Mesenchymal stem cell (in vitro differentiated cells and primary cell): Measurements from ENCODE around the gene FAHD2A. TPM values are rescaled to one million over a fixed set of nuclear protein-coding genes. Genes with fewer than 3 reads are reported as not detected.
"Not testable (repeated sequence)": the region's sequence is repeated elsewhere in the genome, so short reads cannot be mapped to it uniquely, and the experiment has no call there.

Experiments
- DNase-seq: peaks from one replicate; pipeline ENCODE4 v3.0.0-alpha.2; 2013
- H2AFZ ChIP-seq: one replicate; pipeline ENCODE4 v1.6.1; 2013; ENCODE audit warnings: low read depth, mild to moderate bottlenecking, control low read depth, inconsistent platforms, low read length, moderate library complexity
- H2AK5ac ChIP-seq: 2 replicates; pipeline ENCODE4 v1.6.1; 2013; ENCODE audit warnings: low read length, moderate library complexity, mild to moderate bottlenecking, inconsistent platforms; ENCODE audit not compliant: severe bottlenecking
- H2BK120ac ChIP-seq: one replicate; pipeline ENCODE4 v1.6.1; 2013; ENCODE audit warnings: low read depth, mild to moderate bottlenecking, inconsistent platforms, low read length, moderate library complexity
- H2BK12ac ChIP-seq, 2 experiments: one replicate each; pipeline ENCODE4 v1.6.1; 2013; ENCODE audit warnings: inconsistent platforms in 2 of 2, low read length in 2 of 2, mild to moderate bottlenecking in 2 of 2, moderate library complexity in 2 of 2, control low read depth in 1 of 2
- H2BK15ac ChIP-seq: one replicate; pipeline ENCODE4 v1.6.1; 2013; ENCODE audit warnings: mild to moderate bottlenecking, low read depth, inconsistent platforms; ENCODE audit not compliant: poor library complexity, severe bottlenecking
- H2BK5ac ChIP-seq: 2 replicates; pipeline ENCODE4 v1.6.1; 2013; ENCODE audit warnings: low read depth, mild to moderate bottlenecking, low read length, control low read depth, inconsistent platforms; ENCODE audit not compliant: poor library complexity, severe bottlenecking
- H3K14ac ChIP-seq, 2 experiments: one replicate each; pipeline ENCODE4 v1.6.1; 2013; ENCODE audit warnings: inconsistent platforms in 2 of 2, low read length in 2 of 2, control low read depth in 1 of 2, mild to moderate bottlenecking in 1 of 2, moderate library complexity in 1 of 2
- H3K18ac ChIP-seq, 2 experiments: one replicate each; pipeline ENCODE4 v1.6.1; 2013; ENCODE audit warnings: inconsistent platforms in 2 of 2, low read length in 2 of 2, control low read depth in 1 of 2, low read depth in 1 of 2, mild to moderate bottlenecking in 1 of 2
- H3K23ac ChIP-seq, 2 experiments: one replicate each; pipeline ENCODE4 v1.6.1; 2013; ENCODE audit warnings: inconsistent platforms in 2 of 2, low read length in 2 of 2, mild to moderate bottlenecking in 2 of 2, moderate library complexity in 2 of 2, control low read depth in 1 of 2
- H3K27ac ChIP-seq: 2 replicates; pipeline ENCODE4 v1.5.1; 2013; ENCODE audit warnings: mild to moderate bottlenecking, moderate library complexity, low read length, control low read depth, inconsistent platforms; ENCODE audit not compliant: poor library complexity, severe bottlenecking
- H3K27me3 ChIP-seq, 2 experiments: 2 replicates each; pipeline versions ENCODE4 v1.6.1 to v1.7.0; 2013; ENCODE audit warnings: low read length in 2 of 2, mild to moderate bottlenecking in 2 of 2, moderate library complexity in 2 of 2, control low read depth in 1 of 2, inconsistent platforms in 1 of 2; ENCODE audit not compliant: control insufficient read depth in 1 of 2, insufficient read depth in 1 of 2
- H3K36me3 ChIP-seq, 2 experiments: 2 replicates each; pipeline versions ENCODE4 v1.6.1 to v1.7.0; 2013; ENCODE audit warnings: low read length in 2 of 2, control low read depth in 1 of 2, inconsistent platforms in 1 of 2, low read depth in 1 of 2, mild to moderate bottlenecking in 1 of 2; ENCODE audit not compliant: insufficient read depth in 2 of 2, control insufficient read depth in 1 of 2
- H3K4ac ChIP-seq, 2 experiments: one replicate each; pipeline ENCODE4 v1.6.1; 2013; ENCODE audit warnings: inconsistent platforms in 2 of 2, low read length in 2 of 2, mild to moderate bottlenecking in 2 of 2, moderate library complexity in 2 of 2, control low read depth in 1 of 2, low read depth in 1 of 2
- H3K4me1 ChIP-seq: 2 replicates; pipeline ENCODE4 v1.6.1; 2013; ENCODE audit warnings: low read depth, low read length, control low read depth; ENCODE audit not compliant: control insufficient read depth, insufficient read depth
- H3K4me2 ChIP-seq: 2 replicates; pipeline ENCODE4 v1.6.1; 2013; ENCODE audit warnings: low read length, mild to moderate bottlenecking, inconsistent platforms; ENCODE audit not compliant: poor library complexity, severe bottlenecking
- H3K4me3 ChIP-seq, 2 experiments: 2 replicates each; pipeline versions ENCODE4 v1.5.1 to v1.7.0; 2013; ENCODE audit warnings: low read length in 2 of 2, mild to moderate bottlenecking in 2 of 2, control low read depth in 1 of 2, low read depth in 1 of 2; ENCODE audit not compliant: insufficient read depth in 1 of 2
- H3K79me1 ChIP-seq: replicated peaks from 2 replicates; pipeline ENCODE4 v1.6.1; 2013; ENCODE audit warnings: mild to moderate bottlenecking, control low read depth, low read length, inconsistent platforms; ENCODE audit not compliant: poor library complexity, severe bottlenecking
- H3K9ac ChIP-seq: 2 replicates; pipeline ENCODE4 v1.7.0; 2013; ENCODE audit warnings: mild to moderate bottlenecking, low read length, moderate library complexity
- H3K9me3 ChIP-seq: 2 replicates; pipeline ENCODE4 v1.7.0; 2013; ENCODE audit warnings: mild to moderate bottlenecking, low read length; ENCODE audit not compliant: control insufficient read depth
- H4K8ac ChIP-seq: one replicate; pipeline ENCODE4 v1.6.1; 2013; ENCODE audit warnings: inconsistent platforms, mild to moderate bottlenecking, low read length, moderate library complexity
- H4K91ac ChIP-seq: one replicate; pipeline ENCODE4 v1.6.1; 2013; ENCODE audit warnings: mild to moderate bottlenecking, low read length, inconsistent platforms
- WGBS: methylation state at CpG from one replicate; pipeline ENCODE4 v1.1.7; 2013; ENCODE audit warnings: mixed read lengths; 5-methylcytosine and 5-hydroxymethylcytosine counted together
- small RNA-seq: library from polyadenylated mRNA; stranded (forward); fragments of <200 nt; extraction: miRNeasy Mini kit (QIAGEN cat#:217004); gene quantifications from one replicate; pipeline ENCODE3, GENCODE V24; 2013; ENCODE audit warnings: low read depth

The FAHD2A gene

DNA sequence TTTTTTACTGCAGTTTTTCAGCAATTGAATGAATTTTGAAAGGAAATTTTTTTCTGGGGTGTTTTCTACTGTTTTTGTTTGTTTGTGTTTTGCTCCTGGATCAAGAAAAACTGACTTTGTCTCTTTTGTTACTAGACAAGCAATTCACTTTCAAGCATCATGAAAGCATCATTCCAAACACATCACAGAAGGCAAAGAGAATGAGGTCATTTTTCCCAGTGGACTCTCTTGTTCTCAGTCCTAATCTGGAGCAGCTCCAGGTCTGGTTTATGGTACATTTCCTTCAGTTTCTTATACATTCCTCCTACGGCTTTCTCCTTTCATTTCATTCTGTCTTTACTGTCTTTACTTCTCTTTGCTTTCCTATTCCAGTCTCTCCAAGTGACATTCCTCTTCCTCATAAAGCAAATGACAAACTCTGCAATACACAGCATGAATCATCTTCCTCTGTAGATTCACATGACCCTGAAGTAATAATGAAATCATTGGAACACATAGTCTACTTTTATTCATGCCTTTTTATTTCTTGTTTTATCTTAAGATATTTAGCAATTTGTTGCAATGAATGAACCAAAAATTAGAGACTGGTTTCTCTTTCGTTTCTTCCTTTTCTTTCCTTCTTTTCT is 40.1 kb downstream of the FAHD2A start:
- H3K36me3 ChIP-seq, H2AK5ac ChIP-seq, H3K18ac ChIP-seq, H3K9ac ChIP-seq, H3K4me1 ChIP-seq, H3K23ac ChIP-seq, H3K4me3 ChIP-seq, H2BK12ac ChIP-seq, H3K4ac ChIP-seq, H3K79me1 ChIP-seq, H2BK5ac ChIP-seq, H3K27ac ChIP-seq, DNase-seq, H3K4me2 ChIP-seq, H2BK120ac ChIP-seq, H3K27me3 ChIP-seq, H4K91ac ChIP-seq, H2AFZ ChIP-seq, H3K14ac ChIP-seq, H3K9me3 ChIP-seq, H2BK15ac ChIP-seq, H4K8ac ChIP-seq: not testable (repeated sequence)
- no CpG with 5 or more reads among the region's 2 CpGs for WGBS

DNA sequence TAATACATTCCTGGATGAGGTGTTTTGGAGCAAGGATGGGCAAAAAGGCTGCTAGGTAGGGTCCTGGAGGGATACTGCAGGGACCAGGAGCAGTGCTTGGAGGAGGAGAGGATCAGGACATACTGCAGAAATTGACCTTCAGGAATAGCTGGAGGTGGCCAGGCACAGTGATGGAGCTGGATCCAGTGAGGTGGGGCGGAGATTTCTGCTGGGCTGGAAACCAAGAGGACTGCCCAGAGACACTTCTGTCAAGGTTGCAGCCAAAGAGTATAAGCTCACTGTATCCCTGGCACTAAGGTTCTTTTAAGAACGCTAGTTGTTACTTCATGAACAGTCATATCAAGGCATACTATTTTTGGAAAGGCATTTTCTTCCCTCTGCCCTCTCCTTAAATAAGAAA is 42.8 kb downstream of the FAHD2A start:
- H3K27me3 ChIP-seq, H3K4me1 ChIP-seq, H3K4ac ChIP-seq, H3K4me2 ChIP-seq, DNase-seq, H3K9ac ChIP-seq, H4K8ac ChIP-seq, H3K23ac ChIP-seq, H2BK12ac ChIP-seq, H3K4me3 ChIP-seq, H2AFZ ChIP-seq, H3K18ac ChIP-seq, H3K36me3 ChIP-seq, H2BK15ac ChIP-seq, H3K14ac ChIP-seq, H4K91ac ChIP-seq, H3K79me1 ChIP-seq, H2BK120ac ChIP-seq, H3K9me3 ChIP-seq, H3K27ac ChIP-seq, H2AK5ac ChIP-seq, H2BK5ac ChIP-seq: not testable (repeated sequence)
- WGBS: no CpG with 5 or more reads among the region's 2 CpGs

DNA sequence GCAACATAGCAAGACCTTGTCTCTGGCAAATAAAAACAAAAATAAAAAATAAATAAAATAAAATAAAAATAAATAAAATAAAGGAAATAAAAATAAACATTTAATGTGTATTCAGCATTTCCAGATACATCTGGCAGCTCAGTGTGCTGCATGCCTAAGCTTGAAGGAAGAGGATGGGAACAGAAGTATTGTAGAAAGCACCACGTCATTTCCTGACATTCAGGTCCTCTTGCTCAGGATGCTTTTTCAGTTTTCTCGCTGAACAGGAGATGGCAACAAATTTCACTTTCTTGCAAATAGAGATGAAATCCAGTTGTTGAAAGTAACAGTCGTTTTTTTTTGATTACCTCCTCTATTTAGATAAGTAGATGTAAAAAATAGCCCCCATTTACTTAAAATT is 60.8 kb downstream of the FAHD2A start:
- not testable (repeated sequence) for H3K23ac ChIP-seq, H3K14ac ChIP-seq, H2BK15ac ChIP-seq, H2BK5ac ChIP-seq, H3K9me3 ChIP-seq, H4K91ac ChIP-seq, H2BK120ac ChIP-seq, H3K27ac ChIP-seq, H3K79me1 ChIP-seq, H3K4ac ChIP-seq, H3K4me2 ChIP-seq, H4K8ac ChIP-seq, H3K4me3 ChIP-seq, H3K36me3 ChIP-seq, H3K4me1 ChIP-seq, DNase-seq, H2AFZ ChIP-seq, H3K27me3 ChIP-seq, H2AK5ac ChIP-seq, H2BK12ac ChIP-seq, H3K9ac ChIP-seq, H3K18ac ChIP-seq
- WGBS: no CpG with 5 or more reads among the region's 3 CpGs

Small RNA genes within 50 kb of the gene (small RNA-seq; reads per million reads assigned to genes)
- gene AC133104.2: not detected
